Panc1 (cell line): ENCODE results near the gene SUGP1. TPM values are rescaled to one million over a fixed set of nuclear protein-coding genes. Genes with fewer than 3 reads are reported as not detected.

Experiments used
- ATAC-seq: fragments of 200-7000 bp; cut with Tn5 transposase; 2 replicates; pipeline ENCODE4 v1.9.1; 2020; ENCODE audit warnings: mild to moderate bottlenecking, moderate library complexity
- BruUV-seq: library from RNA; stranded (reverse); fragments of 400-500 nt; replicated peaks from 2 replicates; lab custom pipeline; 2021; lab: Mats Ljungman, UMichigan
- CTCF ChIA-PET: fragments of 300-600 bp; sonication (Branson Sonifier 250); formaldehyde crosslinking; loops from one replicate; lab custom pipeline; 2022; ENCODE audit warnings: antibody characterized with exemption; lab: Charles Lee
- POLR2A ChIA-PET: fragments of 300-600 bp; sonication (Branson Sonifier 250); formaldehyde crosslinking; loops from one replicate; lab custom pipeline; 2022; ENCODE audit warnings: antibody characterized with exemption; lab: Charles Lee
- DNase-seq: peaks from one replicate; pipeline ENCODE4 v3.0.0-alpha.2; 2010; ENCODE audit warnings: low read depth, low spot score
- H3K27ac ChIP-seq: 2 replicates; pipeline ENCODE4 v1.5.1; 2011; ENCODE audit warnings: mild to moderate bottlenecking, low read length, inconsistent platforms
- H3K27me3 ChIP-seq: fragments of 200-500 bp; sonication (Bioruptor generic); 2 replicates; pipeline ENCODE4 v1.6.0; 2014; ENCODE audit warnings: low read length, inconsistent platforms; ENCODE audit not compliant: control insufficient read depth, insufficient read depth
- H3K36me3 ChIP-seq: fragments of 200-500 bp; sonication (Bioruptor generic); 2 replicates; pipeline ENCODE4 v1.5.1; 2014; ENCODE audit warnings: inconsistent platforms, mild to moderate bottlenecking, low read length, moderate library complexity; ENCODE audit not compliant: control insufficient read depth, insufficient read depth
- H3K4me1 ChIP-seq: 2 replicates; pipeline ENCODE4 v1.5.1; 2011; ENCODE audit warnings: inconsistent platforms, mild to moderate bottlenecking, low read length, moderate library complexity; ENCODE audit not compliant: control insufficient read depth, insufficient read depth
- H3K4me3 ChIP-seq, 2 experiments: 2 replicates each; pipeline ENCODE4 v1.5.1; 2011 to 2012; ENCODE audit warnings: low read depth in 2 of 2, low read length in 2 of 2, mild to moderate bottlenecking in 2 of 2, inconsistent platforms in 1 of 2, moderate library complexity in 1 of 2
- H3K9me3 ChIP-seq: fragments of 200-500 bp; sonication (Bioruptor generic); 2 replicates; pipeline ENCODE4 v1.5.1; 2014; ENCODE audit warnings: low read depth, mild to moderate bottlenecking, inconsistent platforms, low read length, moderate library complexity; ENCODE audit not compliant: control insufficient read depth, insufficient read depth
- POLR2AphosphoS5 ChIP-seq: IDR thresholded peaks from 2 replicates; pipeline ENCODE4 v1.6.1; 2012; ENCODE audit warnings: mild to moderate bottlenecking, low read depth, low read length, moderate library complexity
- SIN3A ChIP-seq: IDR thresholded peaks from 2 replicates; pipeline ENCODE4 v1.6.1; 2012; ENCODE audit warnings: low read depth, mild to moderate bottlenecking, low read length, moderate library complexity, borderline replicate concordance; ENCODE audit not compliant: insufficient read depth
- TCF7L2 ChIP-seq: IDR thresholded peaks from 2 replicates; pipeline ENCODE4 v1.6.1; 2011; ENCODE audit warnings: mild to moderate bottlenecking, low read depth, low read length, inconsistent platforms
- in situ Hi-C: cut with HindIII; loops from 2 replicates; pipeline ENCODE4 v1.10.0; 2016; ENCODE audit warnings: low sequenced_read_pairs, low pct_unique_long_range_greater_than_20kb
- intact Hi-C: fragments of 100-400 bp; cut with micrococcal nuclease; formaldehyde crosslinking; loops from one replicate; pipeline ENCODE4 v1.10.0; 2022; ENCODE audit not compliant: unreplicated experiment
- total RNA-seq: library from RNA; stranded (reverse); gene quantifications from one replicate; pipeline ENCODE4 v1.2.1, GENCODE V29; 2021; ENCODE audit not compliant: unreplicated experiment
- TF ChIP-seq, protein P1 (sequence below): fragments of 450-650 bp; IDR thresholded peaks from 2 replicates; pipeline ENCODE4 v1.5.1; 2017; ENCODE audit warnings: mild to moderate bottlenecking
- TF ChIP-seq, protein P2 (sequence below), 2 experiments: IDR thresholded peaks; 2 replicates each; pipeline ENCODE4 v1.6.1; 2011 to 2012; ENCODE audit warnings: low read depth in 2 of 2, control low read depth in 1 of 2, low read length in 1 of 2, mild to moderate bottlenecking in 1 of 2, moderate library complexity in 1 of 2; ENCODE audit not compliant: insufficient read depth in 1 of 2

Gene SUGP1
- total RNA-seq, 1 experiment from 2014 or later: 41.5 TPM

DNA sequence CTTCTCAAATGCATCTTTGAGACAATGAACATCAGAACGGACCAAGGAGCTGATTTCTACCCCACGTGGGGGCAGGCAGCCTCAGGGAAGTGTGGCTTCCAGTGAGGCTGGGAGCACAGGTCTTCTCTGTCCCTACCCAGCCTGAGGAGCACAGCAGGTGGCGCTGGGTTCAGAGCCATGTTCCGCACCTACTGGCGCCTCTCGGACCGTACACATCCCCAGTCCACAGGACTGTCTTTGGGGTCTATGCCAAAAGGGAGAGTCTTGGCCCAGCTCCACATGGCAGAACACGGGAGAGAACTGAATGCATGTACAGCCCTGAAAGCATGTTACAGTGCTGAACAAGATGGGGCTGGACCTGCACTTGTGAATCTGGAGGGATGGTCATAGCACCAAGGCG is 22.6 kb downstream of the SUGP1 start:
- H3K36me3 ChIP-seq: 0 out of 2 replicates have a peak, but pooled peaks cover 2% of the 10 kb centered on the region
- ChIA-PET CTCF (interaction anchor here (0.7 kb wide), 1 partner anchor 26 kb away, joined by 3 read pairs; no protein-coding TSS in a partner anchor), POLR2A (no interaction called here)
- DNase-seq: no peak
- H3K4me1 ChIP-seq: no peaks in the 10 kb centered on the region
- intact Hi-C loops (no loop called here), in situ Hi-C loops (no loop called here)
- no peaks in the 10 kb centered on the region for H3K27me3 ChIP-seq
- no peak for ATAC-seq
- no TSS peak for BruUV-seq
- H3K4me3 ChIP-seq: no peak overlapping the region
- TF ChIP-seq, protein P1, sequence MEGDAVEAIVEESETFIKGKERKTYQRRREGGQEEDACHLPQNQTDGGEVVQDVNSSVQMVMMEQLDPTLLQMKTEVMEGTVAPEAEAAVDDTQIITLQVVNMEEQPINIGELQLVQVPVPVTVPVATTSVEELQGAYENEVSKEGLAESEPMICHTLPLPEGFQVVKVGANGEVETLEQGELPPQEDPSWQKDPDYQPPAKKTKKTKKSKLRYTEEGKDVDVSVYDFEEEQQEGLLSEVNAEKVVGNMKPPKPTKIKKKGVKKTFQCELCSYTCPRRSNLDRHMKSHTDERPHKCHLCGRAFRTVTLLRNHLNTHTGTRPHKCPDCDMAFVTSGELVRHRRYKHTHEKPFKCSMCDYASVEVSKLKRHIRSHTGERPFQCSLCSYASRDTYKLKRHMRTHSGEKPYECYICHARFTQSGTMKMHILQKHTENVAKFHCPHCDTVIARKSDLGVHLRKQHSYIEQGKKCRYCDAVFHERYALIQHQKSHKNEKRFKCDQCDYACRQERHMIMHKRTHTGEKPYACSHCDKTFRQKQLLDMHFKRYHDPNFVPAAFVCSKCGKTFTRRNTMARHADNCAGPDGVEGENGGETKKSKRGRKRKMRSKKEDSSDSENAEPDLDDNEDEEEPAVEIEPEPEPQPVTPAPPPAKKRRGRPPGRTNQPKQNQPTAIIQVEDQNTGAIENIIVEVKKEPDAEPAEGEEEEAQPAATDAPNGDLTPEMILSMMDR: no peak
- TF ChIP-seq TCF7L2 (no peak), POLR2AphosphoS5 (no peak), SIN3A (no peak)
- TF ChIP-seq, protein P2, sequence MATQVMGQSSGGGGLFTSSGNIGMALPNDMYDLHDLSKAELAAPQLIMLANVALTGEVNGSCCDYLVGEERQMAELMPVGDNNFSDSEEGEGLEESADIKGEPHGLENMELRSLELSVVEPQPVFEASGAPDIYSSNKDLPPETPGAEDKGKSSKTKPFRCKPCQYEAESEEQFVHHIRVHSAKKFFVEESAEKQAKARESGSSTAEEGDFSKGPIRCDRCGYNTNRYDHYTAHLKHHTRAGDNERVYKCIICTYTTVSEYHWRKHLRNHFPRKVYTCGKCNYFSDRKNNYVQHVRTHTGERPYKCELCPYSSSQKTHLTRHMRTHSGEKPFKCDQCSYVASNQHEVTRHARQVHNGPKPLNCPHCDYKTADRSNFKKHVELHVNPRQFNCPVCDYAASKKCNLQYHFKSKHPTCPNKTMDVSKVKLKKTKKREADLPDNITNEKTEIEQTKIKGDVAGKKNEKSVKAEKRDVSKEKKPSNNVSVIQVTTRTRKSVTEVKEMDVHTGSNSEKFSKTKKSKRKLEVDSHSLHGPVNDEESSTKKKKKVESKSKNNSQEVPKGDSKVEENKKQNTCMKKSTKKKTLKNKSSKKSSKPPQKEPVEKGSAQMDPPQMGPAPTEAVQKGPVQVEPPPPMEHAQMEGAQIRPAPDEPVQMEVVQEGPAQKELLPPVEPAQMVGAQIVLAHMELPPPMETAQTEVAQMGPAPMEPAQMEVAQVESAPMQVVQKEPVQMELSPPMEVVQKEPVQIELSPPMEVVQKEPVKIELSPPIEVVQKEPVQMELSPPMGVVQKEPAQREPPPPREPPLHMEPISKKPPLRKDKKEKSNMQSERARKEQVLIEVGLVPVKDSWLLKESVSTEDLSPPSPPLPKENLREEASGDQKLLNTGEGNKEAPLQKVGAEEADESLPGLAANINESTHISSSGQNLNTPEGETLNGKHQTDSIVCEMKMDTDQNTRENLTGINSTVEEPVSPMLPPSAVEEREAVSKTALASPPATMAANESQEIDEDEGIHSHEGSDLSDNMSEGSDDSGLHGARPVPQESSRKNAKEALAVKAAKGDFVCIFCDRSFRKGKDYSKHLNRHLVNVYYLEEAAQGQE (IDR thresholded peaks at IDR 0.05; ENCODE audit: insufficient read depth in 1 of 2, low read depth in 2 of 2, low read length in 1 of 2): no peak
- H3K27ac ChIP-seq: no peak overlapping the region
- H3K9me3 ChIP-seq: no peaks in the 10 kb centered on the region

- H3K27me3 ChIP-seq: no peaks in the 10 kb centered on the region
- no peaks in the 10 kb centered on the region for H3K9me3 ChIP-seq
- no peak overlapping the region for H3K4me3 ChIP-seq
- H3K4me1 ChIP-seq: no peaks in the 10 kb centered on the region
- TF ChIP-seq, protein P1: no peak
- TF ChIP-seq SIN3A: no peak
- TF ChIP-seq POLR2AphosphoS5: no peak
- TF ChIP-seq, protein P2 (IDR thresholded peaks at IDR 0.05; ENCODE audit: insufficient read depth in 1 of 2, low read depth in 2 of 2, low read length in 1 of 2): no peak
- TF ChIP-seq TCF7L2: no peak
- no peak for DNase-seq
- no peak overlapping the region for H3K27ac ChIP-seq
- POLR2A ChIA-PET: no interaction called here
- BruUV-seq: no TSS peak
- 0 out of 2 replicates have a peak, but pooled peaks cover 2% of the 10 kb centered on the region for H3K36me3 ChIP-seq
- peak; percentile 17; the same call in 1 of the 2 replicates for ATAC-seq
- intact Hi-C loops: no loop called here
- in situ Hi-C loops: no loop called here
- CTCF ChIA-PET: interaction anchor here (0.6 kb wide), 1 partner anchor 45 kb away, joined by 3 read pairs; no protein-coding TSS in a partner anchor
These were observed 23.2 kb downstream of the SUGP1 start for GRCh38 chr19:19296953-19297689.
